Mucosa of descending colon (tissue), 3 donors: ENCODE results near the gene CCT7. TPM values are rescaled to one million over a fixed set of nuclear protein-coding genes. Genes with fewer than 3 reads are reported as not detected.

Source experiments
- ATAC-seq: fragments of 200-7000 bp; cut with Tn5 transposase; one replicate; pipeline ENCODE4 v1.9.1; 2020; ENCODE audit warnings: mild to moderate bottlenecking, moderate library complexity
- DNase-seq, 3 donors: peaks; one replicate each; pipeline ENCODE4 v3.0.0-alpha.2; 2020
- H3K36me3 ChIP-seq: fragments of 200-600 bp; one replicate; pipeline ENCODE4 v1.8.0; 2021; ENCODE audit warnings: low read depth, mild to moderate bottlenecking
- H3K4me1 ChIP-seq: fragments of 200-600 bp; one replicate; pipeline ENCODE4 v1.8.0; 2021; ENCODE audit warnings: low read depth, mild to moderate bottlenecking
- H3K4me3 ChIP-seq: fragments of 200-600 bp; one replicate; pipeline ENCODE4 v1.8.0; 2021; ENCODE audit warnings: mild to moderate bottlenecking
- H3K9me3 ChIP-seq: fragments of 200-600 bp; one replicate; pipeline ENCODE4 v1.8.0; 2021; ENCODE audit warnings: mild to moderate bottlenecking
- intact Hi-C, 2 donors: fragments of 100-400 bp; cut with DNase I in 1 of 2; cut with micrococcal nuclease in 1 of 2; formaldehyde crosslinking; loops; one replicate each; pipeline versions ENCODE4 v1.11.0 to v1.11.1; 2022; cut with DNase I, micrococcal nuclease
- total RNA-seq, 3 donors: library from RNA; stranded (reverse); fragmentation: NEBNext Ultra II Directional in 2 of 3; extraction: Animal tissue kit (Norgen Biotek cat#: 25700) in 2 of 3; gene quantifications; one replicate each; pipeline versions ENCODE4 v1.2.1 to v1.2.4, GENCODE V29; 2021 to 2023
- TF ChIP-seq, protein P1 (sequence below): fragments of 200-600 bp; IDR thresholded peaks from one replicate; pipeline ENCODE4 v1.8.0; 2022; ENCODE audit warnings: antibody characterized with exemption, mild to moderate bottlenecking
- donor health status: DM: no; HTN: no; CAD: no; lungs with moderate emphysema.
- donor health status: DM: no; HTN: no; CAD: no.
- donor health status: DM: no; HTN: yes; CAD: no.

Gene CCT7
- total RNA-seq, 3 donors from 2014 or later, result 132 to 207 (median 144) TPM

GRCh38 chr2:73253901-73254300 lies 19.8 kb downstream of the CCT7 start:
- ATAC-seq (no peak), DNase-seq (no peak)
- no peak overlapping the region for H3K4me3 ChIP-seq
- TF ChIP-seq, protein P1, sequence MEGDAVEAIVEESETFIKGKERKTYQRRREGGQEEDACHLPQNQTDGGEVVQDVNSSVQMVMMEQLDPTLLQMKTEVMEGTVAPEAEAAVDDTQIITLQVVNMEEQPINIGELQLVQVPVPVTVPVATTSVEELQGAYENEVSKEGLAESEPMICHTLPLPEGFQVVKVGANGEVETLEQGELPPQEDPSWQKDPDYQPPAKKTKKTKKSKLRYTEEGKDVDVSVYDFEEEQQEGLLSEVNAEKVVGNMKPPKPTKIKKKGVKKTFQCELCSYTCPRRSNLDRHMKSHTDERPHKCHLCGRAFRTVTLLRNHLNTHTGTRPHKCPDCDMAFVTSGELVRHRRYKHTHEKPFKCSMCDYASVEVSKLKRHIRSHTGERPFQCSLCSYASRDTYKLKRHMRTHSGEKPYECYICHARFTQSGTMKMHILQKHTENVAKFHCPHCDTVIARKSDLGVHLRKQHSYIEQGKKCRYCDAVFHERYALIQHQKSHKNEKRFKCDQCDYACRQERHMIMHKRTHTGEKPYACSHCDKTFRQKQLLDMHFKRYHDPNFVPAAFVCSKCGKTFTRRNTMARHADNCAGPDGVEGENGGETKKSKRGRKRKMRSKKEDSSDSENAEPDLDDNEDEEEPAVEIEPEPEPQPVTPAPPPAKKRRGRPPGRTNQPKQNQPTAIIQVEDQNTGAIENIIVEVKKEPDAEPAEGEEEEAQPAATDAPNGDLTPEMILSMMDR, result no peak
- no peaks in the 10 kb centered on the region for H3K9me3 ChIP-seq
- peaks cover 8% of the 10 kb centered on the region for H3K36me3 ChIP-seq
- no peaks in the 10 kb centered on the region for H3K4me1 ChIP-seq
- intact Hi-C loops, result no loop called here

DNA sequence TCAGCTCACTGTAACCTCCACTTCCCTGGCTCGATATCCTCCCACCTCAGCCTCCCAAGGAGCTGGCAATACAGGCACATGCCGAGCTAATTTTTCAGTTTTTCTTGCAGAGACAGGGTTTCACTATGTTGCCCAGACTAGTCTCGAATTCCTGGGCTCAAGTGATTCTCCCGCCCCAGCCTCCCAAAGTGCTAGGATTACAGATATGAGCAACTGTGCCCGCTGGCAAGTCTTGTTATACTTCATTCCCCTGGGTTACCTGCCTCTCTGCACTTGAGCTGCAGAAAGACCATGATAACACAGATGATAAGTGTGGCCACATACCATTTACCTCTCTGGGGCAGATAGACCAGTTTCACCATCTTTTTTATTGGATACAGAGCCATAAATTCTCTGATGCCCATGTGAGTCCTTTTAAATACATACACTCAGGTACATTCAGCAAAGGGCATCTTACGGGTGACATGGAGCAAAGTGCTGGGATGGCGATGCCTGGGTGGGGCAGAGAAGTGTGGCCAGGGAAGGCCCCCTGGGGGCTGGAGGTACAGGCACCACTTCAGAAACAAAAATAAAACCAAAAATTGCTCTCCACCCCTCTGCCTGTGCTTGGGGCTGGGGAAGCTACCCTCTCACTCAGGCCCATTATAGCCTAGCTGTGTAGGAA lies 20.4 kb downstream of the CCT7 start:
- ATAC-seq, result no peak

GRCh38 chr2:73255007-73255644 lies 21.0 kb downstream of the CCT7 start:
- Histone ChIP-seq H3K36me3 (no peaks in the 10 kb centered on the region), H3K4me1 (no peaks in the 10 kb centered on the region), H3K9me3 (no peaks in the 10 kb centered on the region), H3K4me3 (no peak overlapping the region)
- ATAC-seq (no peak), DNase-seq (no peak)
- intact Hi-C loops, result no loop called here
- TF ChIP-seq, protein P1, result no peak

More for the DNA sequence above, 20.4 kb downstream of the CCT7 start:
- no peaks in the 10 kb centered on the region for H3K4me1 ChIP-seq
- no peak for DNase-seq
- TF ChIP-seq, protein P1, result no peak
- intact Hi-C loops, result no loop called here
- H3K9me3 ChIP-seq, result no peaks in the 10 kb centered on the region
- peaks cover 4% of the 10 kb centered on the region for H3K36me3 ChIP-seq
- H3K4me3 ChIP-seq, result no peak overlapping the region

DNA sequence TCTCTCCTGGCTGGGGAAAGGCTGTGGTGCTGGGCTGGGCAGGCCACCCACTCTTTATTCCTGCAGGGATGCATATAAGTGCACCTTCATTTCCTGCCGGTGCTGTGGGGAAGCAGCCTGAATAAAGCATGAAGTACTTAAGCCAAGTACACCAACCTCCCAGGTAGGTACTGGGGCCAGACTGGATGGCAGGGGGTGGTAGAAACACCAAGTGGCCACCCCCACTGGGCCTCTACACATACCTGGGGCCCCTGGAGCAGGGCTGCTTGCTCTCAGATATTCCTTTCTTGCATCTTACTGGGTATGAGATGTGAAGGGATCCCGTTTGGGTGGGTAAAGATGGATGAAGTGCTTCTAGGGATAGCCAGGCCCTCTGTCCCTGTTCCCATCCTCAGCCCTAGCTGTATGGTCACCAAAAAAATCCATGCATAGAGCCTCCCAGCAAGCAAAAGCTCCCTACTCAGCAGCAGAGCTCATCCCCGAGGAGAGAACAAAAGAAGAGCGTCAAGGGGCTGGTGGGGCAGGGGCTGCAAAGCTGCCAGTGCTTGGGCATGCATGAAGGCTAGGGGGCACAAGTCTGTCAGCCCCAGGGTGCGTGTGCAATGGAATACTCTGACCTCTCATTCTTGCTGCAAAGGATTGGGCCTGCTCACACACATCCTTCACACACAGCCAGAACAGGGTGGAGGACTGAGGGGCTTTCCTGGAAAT lies 22.0 kb downstream of the CCT7 start:
- DNase-seq (no peak), ATAC-seq (no peak)
- TF ChIP-seq, protein P1, result no peak
- Histone ChIP-seq H3K36me3 (no peaks in the 10 kb centered on the region), H3K4me1 (no peaks in the 10 kb centered on the region), H3K9me3 (no peaks in the 10 kb centered on the region), H3K4me3 (no peak overlapping the region)
- intact Hi-C loops, result no loop called here

GRCh38 chr2:73256618-73256922 lies 22.5 kb downstream of the CCT7 start:
- intact Hi-C loops, result no loop called here
- no peaks in the 10 kb centered on the region for H3K36me3 ChIP-seq
- no peak overlapping the region for H3K4me3 ChIP-seq
- TF ChIP-seq, protein P1, result no peak
- ATAC-seq (no peak), DNase-seq (no peak)
- no peaks in the 10 kb centered on the region for H3K9me3 ChIP-seq
- no peaks in the 10 kb centered on the region for H3K4me1 ChIP-seq
